Tibial nerve (tissue), 4 donors: ENCODE results near the gene REX1BD. TPM values are rescaled to one million over a fixed set of nuclear protein-coding genes. Genes with fewer than 3 reads are reported as not detected.

Experiments
- DNase-seq, 2 donors: peaks; one replicate each; pipeline ENCODE4 v3.0.0-alpha.2; 2019; ENCODE audit warnings: low spot score in 2 of 2
- H3K27ac ChIP-seq, 4 donors: fragments of 200-600 bp; sonication (generic) in 3 of 4; one replicate each; pipeline ENCODE4 v1.5.1; 2017 to 2019; ENCODE audit warnings: mild to moderate bottlenecking in 1 of 4
- H3K27me3 ChIP-seq, 2 donors: fragments of 200-600 bp; sonication (generic) in 1 of 2; one replicate each; pipeline versions ENCODE4 v1.5.1 to v1.6.0; 2017 to 2019
- H3K36me3 ChIP-seq, 3 donors: fragments of 200-600 bp; sonication (generic); one replicate each; pipeline ENCODE4 v1.5.1; 2018 to 2019
- H3K4me1 ChIP-seq, 4 donors: fragments of 200-600 bp; sonication (generic) in 3 of 4; one replicate each; pipeline ENCODE4 v1.5.1; 2017 to 2019
- H3K4me3 ChIP-seq, 4 donors: fragments of 200-600 bp; sonication (generic) in 3 of 4; one replicate each; pipeline ENCODE4 v1.5.1; 2017 to 2019; ENCODE audit warnings: mild to moderate bottlenecking in 1 of 4, moderate library complexity in 1 of 4
- H3K9me3 ChIP-seq, 4 donors: fragments of 200-600 bp; sonication (generic) in 3 of 4; one replicate each; pipeline ENCODE4 v1.5.1; 2017 to 2019
- EP300 ChIP-seq, 2 donors: sonication (generic); formaldehyde crosslinking; IDR thresholded peaks; one replicate each; pipeline ENCODE4 v1.6.1; 2017; ENCODE audit warnings: antibody characterized with exemption in 2 of 2, mild to moderate bottlenecking in 1 of 2
- POLR2A ChIP-seq, 2 donors: fragments of 450-650 bp; IDR thresholded peaks; one replicate each; pipeline ENCODE4 v1.6.1; 2017; ENCODE audit warnings: antibody characterized with exemption in 2 of 2, mild to moderate bottlenecking in 2 of 2, moderate library complexity in 2 of 2
- WGBS, 2 donors: methylation state at CpG; one replicate each; pipeline ENCODE4 v1.1.5; 2018; 5-methylcytosine and 5-hydroxymethylcytosine counted together
- total RNA-seq, 4 donors: library from RNA; depleted of rRNA; stranded (reverse); fragments of >200 nt; gene quantifications; one replicate each; pipeline ENCODE4 v1.1.0, GENCODE V29; 2016
- TF ChIP-seq, protein P1 (sequence below), 5 experiments: fragments of 200-600 bp in 3 of 5; fragments of 450-650 bp in 2 of 5; sonication (generic) in 3 of 5; IDR thresholded peaks; one replicate each; pipeline ENCODE4 v1.5.1; 2016 to 2019; ENCODE audit warnings: antibody characterized with exemption in 5 of 5, mild to moderate bottlenecking in 3 of 5, moderate library complexity in 2 of 5

Gene REX1BD
- total RNA-seq, 4 donors from 2014 or later: 186 to 226 (median 210) TPM

DNA sequence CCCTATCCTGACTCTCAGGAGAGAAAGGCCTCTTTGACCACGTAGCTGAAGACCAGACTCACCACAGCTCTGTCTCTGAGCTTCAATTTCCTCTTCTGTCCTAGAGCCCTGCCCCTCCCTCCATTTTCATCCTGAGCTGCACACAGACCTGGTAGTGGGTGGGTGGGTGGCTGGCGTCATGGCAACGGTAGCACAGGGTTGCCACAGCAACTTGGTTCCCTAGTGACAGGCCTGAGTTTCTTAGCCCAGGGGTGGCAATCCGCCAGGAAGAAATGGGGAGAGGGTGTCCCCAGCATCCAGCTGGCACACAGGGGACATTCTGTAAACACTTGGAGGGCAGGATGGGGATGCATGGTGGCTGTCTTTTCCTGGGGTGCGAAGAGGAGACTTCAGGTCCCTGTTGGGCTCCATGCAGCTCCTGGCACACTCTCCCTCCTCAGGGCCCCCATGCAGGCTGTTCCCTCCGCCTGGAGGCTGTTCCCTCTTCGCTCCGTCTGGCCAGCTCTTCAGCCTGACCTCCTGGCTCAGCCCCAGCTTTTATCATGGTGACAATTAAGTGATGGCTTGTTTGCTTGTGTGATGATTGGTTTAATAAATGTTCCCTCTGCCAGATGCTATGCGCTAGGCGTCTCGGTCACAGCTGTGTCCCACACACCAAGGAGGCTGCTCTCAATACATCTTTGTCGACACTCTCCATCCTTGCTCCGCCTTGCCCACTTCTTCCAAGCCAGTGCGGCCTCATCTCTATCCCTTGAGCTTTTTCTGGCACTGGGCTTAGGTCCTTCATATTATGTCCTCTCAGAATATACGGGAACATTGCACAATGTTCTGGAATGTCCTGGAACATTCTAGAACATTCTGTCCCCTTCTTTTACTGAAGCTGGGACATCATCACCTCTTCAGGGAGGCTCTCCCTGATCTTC, 40.8 kb downstream of the REX1BD start:
- H3K27me3 ChIP-seq: no peaks in the 10 kb centered on the region
- H3K36me3 ChIP-seq: no peaks in the 10 kb centered on the region
- H3K4me3 ChIP-seq: no peak overlapping the region
- H3K9me3 ChIP-seq: no peaks in the 10 kb centered on the region
- WGBS, 2 donors: 52 to 60% methylated on average over 15 of the region's 15 CpGs
- H3K27ac ChIP-seq: peak overlapping the region in 2 of 4 donors; percentile 11 to 67
- TF ChIP-seq EP300 (IDR thresholded peaks at IDR 0.05): peak; percentile 92 to 97
- no peak for TF ChIP-seq POLR2A (IDR thresholded peaks at IDR 0.05)
- peak; percentile 53 to 72 for DNase-seq
- peaks cover 0 to 13% (median 5%) of the 10 kb centered on the region in 4 donors for H3K4me1 ChIP-seq

DNA sequence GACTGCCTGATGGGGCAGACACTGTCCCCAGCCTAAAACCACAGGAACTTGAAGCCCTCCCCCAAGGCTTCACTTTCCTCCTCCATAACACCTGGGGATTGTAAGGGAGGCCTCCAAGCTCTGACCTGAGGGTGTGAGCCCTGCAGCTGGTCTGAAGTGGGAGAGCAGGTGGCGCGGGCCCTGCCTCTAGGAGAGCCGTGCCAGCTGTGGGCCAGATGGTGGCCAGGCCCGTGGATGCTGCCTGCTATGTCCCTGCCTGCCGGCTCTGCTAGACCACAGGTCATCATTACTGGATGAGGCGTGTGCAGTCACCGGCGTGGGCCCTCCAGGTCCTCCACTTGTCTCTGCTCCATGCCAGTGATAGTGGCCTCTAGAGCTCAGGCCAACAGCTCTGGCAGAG, 44.7 kb downstream of the REX1BD start:
- no peak for TF ChIP-seq EP300 (IDR thresholded peaks at IDR 0.05)
- no peak for TF ChIP-seq POLR2A (IDR thresholded peaks at IDR 0.05)
- TF ChIP-seq, protein P1, sequence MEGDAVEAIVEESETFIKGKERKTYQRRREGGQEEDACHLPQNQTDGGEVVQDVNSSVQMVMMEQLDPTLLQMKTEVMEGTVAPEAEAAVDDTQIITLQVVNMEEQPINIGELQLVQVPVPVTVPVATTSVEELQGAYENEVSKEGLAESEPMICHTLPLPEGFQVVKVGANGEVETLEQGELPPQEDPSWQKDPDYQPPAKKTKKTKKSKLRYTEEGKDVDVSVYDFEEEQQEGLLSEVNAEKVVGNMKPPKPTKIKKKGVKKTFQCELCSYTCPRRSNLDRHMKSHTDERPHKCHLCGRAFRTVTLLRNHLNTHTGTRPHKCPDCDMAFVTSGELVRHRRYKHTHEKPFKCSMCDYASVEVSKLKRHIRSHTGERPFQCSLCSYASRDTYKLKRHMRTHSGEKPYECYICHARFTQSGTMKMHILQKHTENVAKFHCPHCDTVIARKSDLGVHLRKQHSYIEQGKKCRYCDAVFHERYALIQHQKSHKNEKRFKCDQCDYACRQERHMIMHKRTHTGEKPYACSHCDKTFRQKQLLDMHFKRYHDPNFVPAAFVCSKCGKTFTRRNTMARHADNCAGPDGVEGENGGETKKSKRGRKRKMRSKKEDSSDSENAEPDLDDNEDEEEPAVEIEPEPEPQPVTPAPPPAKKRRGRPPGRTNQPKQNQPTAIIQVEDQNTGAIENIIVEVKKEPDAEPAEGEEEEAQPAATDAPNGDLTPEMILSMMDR (IDR thresholded peaks at IDR 0.05): no peak
- Histone ChIP-seq H3K27me3 (no peaks in the 10 kb centered on the region), H3K9me3 (no peaks in the 10 kb centered on the region), H3K4me1 (peaks cover 0 to 42% (median 19%) of the 10 kb centered on the region in 4 donors), H3K4me3 (no peak overlapping the region), H3K27ac (no peak overlapping the region), H3K36me3 (no peaks in the 10 kb centered on the region)
- DNase-seq: no peak
- 71 to 74% methylated on average over 7 to 8 of the region's 8 CpGs for WGBS, 2 donors

DNA sequence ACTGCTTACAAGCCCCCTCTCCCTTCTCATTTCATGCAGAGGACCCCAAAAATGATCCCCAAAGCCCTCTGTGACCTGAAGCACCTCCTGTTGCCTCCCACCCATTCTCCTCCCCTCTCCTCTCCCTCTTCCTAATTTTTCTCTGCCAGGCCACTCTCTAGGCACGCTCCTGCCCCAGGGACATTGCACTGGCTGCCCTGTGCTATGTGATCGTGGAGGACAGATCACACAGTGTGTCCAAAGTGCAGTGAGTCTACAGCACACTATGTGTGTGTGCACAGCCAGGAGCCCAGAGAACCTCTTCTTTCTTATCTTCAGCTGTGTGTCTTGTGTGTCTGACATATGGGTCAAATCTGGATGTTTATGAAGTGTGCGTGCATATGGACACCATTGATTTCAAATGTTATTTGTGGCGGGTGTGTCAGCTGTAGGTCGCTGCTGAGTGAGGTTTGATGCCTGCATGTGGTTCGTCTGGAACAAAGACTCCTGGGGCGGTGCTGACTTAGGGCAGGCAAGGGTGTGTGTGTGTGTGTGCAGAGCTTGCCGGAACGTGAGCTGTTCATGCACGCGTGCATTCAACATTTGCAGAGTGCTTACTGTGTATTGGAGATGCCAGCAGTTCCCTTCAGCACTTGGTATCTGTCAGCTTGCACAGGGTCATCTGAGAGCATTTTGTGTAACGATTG, 46.2 kb downstream of the REX1BD start:
- DNase-seq: no peak
- TF ChIP-seq EP300 (IDR thresholded peaks at IDR 0.05): no peak
- TF ChIP-seq, protein P1 (IDR thresholded peaks at IDR 0.05): no peak
- no peak for TF ChIP-seq POLR2A (IDR thresholded peaks at IDR 0.05)
- Histone ChIP-seq H3K9me3 (no peaks in the 10 kb centered on the region), H3K4me1 (peaks cover 0 to 39% (median 17%) of the 10 kb centered on the region in 4 donors), H3K4me3 (no peak overlapping the region), H3K36me3 (no peaks in the 10 kb centered on the region), H3K27ac (peak overlapping the region in 1 of 4 donors; percentile 48), H3K27me3 (no peaks in the 10 kb centered on the region)
- 33 to 44% methylated on average over 12 of the region's 12 CpGs for WGBS, 2 donors

DNA sequence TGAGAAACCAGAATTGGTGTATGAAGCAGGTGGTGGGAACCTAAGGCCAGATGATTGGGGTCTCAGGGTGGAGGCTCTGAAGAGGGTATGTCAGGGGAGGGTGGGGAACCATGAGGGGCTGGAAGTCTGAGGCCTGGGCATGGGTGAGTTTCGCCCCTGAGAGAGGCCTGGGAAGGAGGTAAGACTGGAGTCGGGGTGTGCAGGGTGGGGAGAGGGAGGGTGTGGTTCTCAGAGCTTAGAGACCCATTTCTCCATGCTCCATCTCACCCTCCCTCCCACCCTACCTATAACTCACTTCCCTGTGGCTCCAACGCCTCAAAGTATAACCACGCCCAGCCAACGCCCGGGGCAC, 47.2 kb downstream of the REX1BD start:
- no peak for DNase-seq
- WGBS, 2 donors: 18 to 19% methylated on average over 6 of the region's 6 CpGs
- H3K27ac ChIP-seq: peak overlapping the region in 3 of 4 donors; percentile 89 to 98 (median 94)
- peak overlapping the region in 2 of 4 donors; percentile 91 to 93 for H3K4me3 ChIP-seq
- TF ChIP-seq POLR2A (IDR thresholded peaks at IDR 0.05) (no peak), EP300 (IDR thresholded peaks at IDR 0.05) (no peak)
- TF ChIP-seq, protein P1 (IDR thresholded peaks at IDR 0.05): no peak
- H3K27me3 ChIP-seq: no peaks in the 10 kb centered on the region
- no peaks in the 10 kb centered on the region for H3K36me3 ChIP-seq
- no peaks in the 10 kb centered on the region for H3K9me3 ChIP-seq
- H3K4me1 ChIP-seq: peaks cover 0 to 37% (median 15%) of the 10 kb centered on the region in 4 donors

DNA sequence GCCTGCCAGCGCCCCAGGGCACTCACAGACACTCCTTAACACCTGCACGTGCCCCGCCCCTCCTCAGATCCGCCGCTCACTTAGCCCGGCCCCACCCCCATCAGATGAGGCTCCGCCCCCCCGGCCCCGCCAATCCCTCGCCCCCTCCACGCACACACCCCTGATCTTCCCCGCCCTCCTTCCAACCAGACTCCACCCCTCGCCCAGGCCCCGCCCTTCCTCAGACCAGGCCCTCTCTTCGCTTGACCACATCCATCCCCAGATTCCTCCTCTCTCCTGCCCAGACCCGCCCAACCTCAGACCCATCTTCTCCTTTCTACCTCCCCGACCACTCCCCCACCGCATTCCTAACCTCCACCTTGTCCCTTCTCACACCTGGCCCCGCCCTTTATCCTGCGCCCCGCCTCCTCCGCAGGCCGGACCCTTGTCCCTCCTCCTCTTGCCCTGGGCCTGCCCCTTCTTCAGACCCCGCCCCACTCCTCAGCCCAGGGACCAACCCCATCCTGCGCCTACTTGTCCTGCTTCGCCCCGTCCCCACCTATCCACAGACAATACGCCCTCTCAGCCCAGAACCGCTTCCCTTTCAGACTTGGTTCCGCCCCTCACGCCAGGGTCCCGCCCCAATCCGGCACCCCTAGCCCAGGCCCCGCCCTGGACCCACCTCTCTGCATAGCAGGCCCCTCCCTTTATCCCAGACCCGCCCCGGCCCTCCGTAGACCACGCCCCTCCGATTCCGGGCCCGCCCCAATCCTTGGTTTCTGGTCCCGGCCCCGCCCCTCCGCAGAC, 47.8 kb downstream of the REX1BD start:
- Histone ChIP-seq H3K4me3 (peak overlapping the region; percentile 80 to 94 (median 92)), H3K4me1 (peaks cover 0 to 37% (median 15%) of the 10 kb centered on the region in 4 donors), H3K27ac (peak overlapping the region; percentile 89 to 98 (median 96)), H3K36me3 (no peaks in the 10 kb centered on the region), H3K27me3 (no peaks in the 10 kb centered on the region), H3K9me3 (no peaks in the 10 kb centered on the region)
- 2 to 3% methylated on average over 44 of the region's 44 CpGs for WGBS, 2 donors
- no peak for TF ChIP-seq EP300 (IDR thresholded peaks at IDR 0.05)
- peak in 1 of 2 donors; percentile 17 for TF ChIP-seq POLR2A (IDR thresholded peaks at IDR 0.05)
- peak; percentile 98 to 99 for DNase-seq
